COR-L47 (cell line): ENCODE measurements around the gene CORO7.
"Not testable (repeated sequence)": the region's sequence is repeated elsewhere in the genome, so short reads cannot be mapped to it uniquely, and the experiment has no call there.

ENCODE experiments used
- DNase-seq: peaks from one replicate; lab custom pipeline; 2025; lab: John Stamatoyannopoulos, UW

CORO7 gene

GRCh38 chr16:4336701-4337539 lies 79.5 kb downstream of the CORO7 start:
- no peak for DNase-seq

GRCh38 chr16:4334724-4335495 lies 81.5 kb downstream of the CORO7 start:
- DNase-seq, result no peak

- not testable (repeated sequence) for DNase-seq
Observed at GRCh38 chr16:4333714-4334113, 82.7 kb downstream of the CORO7 start.

- no peak for DNase-seq
Observed at GRCh38 chr16:4333308-4333638, 83.1 kb downstream of the CORO7 start.

- no peak for DNase-seq
Observed at GRCh38 chr16:4332623-4333307, 83.6 kb downstream of the CORO7 start.

GRCh38 chr16:4332083-4332482 lies 84.3 kb downstream of the CORO7 start:
- no peak for DNase-seq

GRCh38 chr16:4330277-4330874 lies 86.0 kb downstream of the CORO7 start:
- DNase-seq, result peak; percentile 54

- no peak for DNase-seq
Observed at GRCh38 chr16:4328782-4329775, 87.3 kb downstream of the CORO7 start.

GRCh38 chr16:4328046-4328781 lies 88.2 kb downstream of the CORO7 start:
- no peak for DNase-seq

- no peak for DNase-seq
Observed at GRCh38 chr16:4327386-4328045, 88.9 kb downstream of the CORO7 start.

GRCh38 chr16:4325253-4325758 lies 91.1 kb downstream of the CORO7 start:
- DNase-seq, result no peak

- no peak for DNase-seq
Observed at GRCh38 chr16:4324492-4325252, 91.7 kb downstream of the CORO7 start.

GRCh38 chr16:4323845-4324488 lies 92.4 kb downstream of the CORO7 start:
- DNase-seq, result no peak

GRCh38 chr16:4323071-4323844 lies 93.1 kb downstream of the CORO7 start:
- DNase-seq, result no peak

GRCh38 chr16:4322121-4323052 lies 94.0 kb downstream of the CORO7 start:
- no peak for DNase-seq
